Osteoblast (primary cell): ENCODE results near the gene ATP8B3. TPM values are rescaled to one million over a fixed set of nuclear protein-coding genes. Genes with fewer than 3 reads are reported as not detected.

Source experiments
- DNase-seq: peaks from one replicate; pipeline ENCODE4 v3.0.0; 2011; ENCODE audit warnings: low spot score, mixed read lengths; ENCODE audit not compliant: insufficient read length; ENCODE audit errors: missing footprints
- H2AFZ ChIP-seq: 2 replicates; pipeline ENCODE4 v1.6.0; 2011; ENCODE audit warnings: mild to moderate bottlenecking, low read length
- H3K27ac ChIP-seq: 2 replicates; pipeline ENCODE4 v1.5.1; 2011; ENCODE audit warnings: mild to moderate bottlenecking, low read depth, low read length, moderate library complexity
- H3K27me3 ChIP-seq: 2 replicates; pipeline ENCODE4 v1.6.0; 2012; ENCODE audit warnings: mild to moderate bottlenecking, control low read depth, inconsistent platforms, low read length, moderate library complexity; ENCODE audit not compliant: insufficient read depth
- H3K36me3 ChIP-seq: 2 replicates; pipeline ENCODE4 v1.5.1; 2011; ENCODE audit warnings: mild to moderate bottlenecking, low read length, control low read depth, moderate library complexity; ENCODE audit not compliant: insufficient read depth
- H3K4me1 ChIP-seq: 2 replicates; pipeline ENCODE4 v1.5.1; 2011; ENCODE audit warnings: mild to moderate bottlenecking, low read length, control low read depth, moderate library complexity; ENCODE audit not compliant: insufficient read depth
- H3K4me2 ChIP-seq: 2 replicates; pipeline ENCODE4 v1.6.0; 2011; ENCODE audit warnings: mild to moderate bottlenecking, low read length; ENCODE audit not compliant: insufficient read depth
- H3K4me3 ChIP-seq: fragments of 200-600 bp; sonication (generic); 3 replicates; pipeline ENCODE4 v1.5.1; 2012; ENCODE audit warnings: mild to moderate bottlenecking, low read length, inconsistent platforms; ENCODE audit not compliant: insufficient read depth
- H3K79me2 ChIP-seq: 2 replicates; pipeline ENCODE4 v1.6.0; 2012; ENCODE audit warnings: mild to moderate bottlenecking, low read length, control low read depth, inconsistent platforms; ENCODE audit not compliant: insufficient read depth
- H3K9me3 ChIP-seq: 2 replicates; pipeline ENCODE4 v1.5.1; 2011; ENCODE audit warnings: low read depth, low read length, control low read depth
- H4K20me1 ChIP-seq: 2 replicates; pipeline ENCODE4 v1.6.0; 2012; ENCODE audit warnings: mild to moderate bottlenecking, low read length, control low read depth; ENCODE audit not compliant: insufficient read depth
- total RNA-seq: library from RNA; depleted of rRNA; stranded (reverse); fragments of >200 nt; gene quantifications from 2 replicates; pipeline ENCODE4 v1.2.3, GENCODE V29; 2012
- TF ChIP-seq, protein P1 (sequence below): IDR thresholded peaks from 2 replicates; pipeline ENCODE4 v1.5.1; 2011; ENCODE audit warnings: mild to moderate bottlenecking, low read depth, low read length, moderate library complexity; ENCODE audit errors: extremely low read depth

ATP8B3 gene
- total RNA-seq, 1 donor, result 0.72 TPM

DNA sequence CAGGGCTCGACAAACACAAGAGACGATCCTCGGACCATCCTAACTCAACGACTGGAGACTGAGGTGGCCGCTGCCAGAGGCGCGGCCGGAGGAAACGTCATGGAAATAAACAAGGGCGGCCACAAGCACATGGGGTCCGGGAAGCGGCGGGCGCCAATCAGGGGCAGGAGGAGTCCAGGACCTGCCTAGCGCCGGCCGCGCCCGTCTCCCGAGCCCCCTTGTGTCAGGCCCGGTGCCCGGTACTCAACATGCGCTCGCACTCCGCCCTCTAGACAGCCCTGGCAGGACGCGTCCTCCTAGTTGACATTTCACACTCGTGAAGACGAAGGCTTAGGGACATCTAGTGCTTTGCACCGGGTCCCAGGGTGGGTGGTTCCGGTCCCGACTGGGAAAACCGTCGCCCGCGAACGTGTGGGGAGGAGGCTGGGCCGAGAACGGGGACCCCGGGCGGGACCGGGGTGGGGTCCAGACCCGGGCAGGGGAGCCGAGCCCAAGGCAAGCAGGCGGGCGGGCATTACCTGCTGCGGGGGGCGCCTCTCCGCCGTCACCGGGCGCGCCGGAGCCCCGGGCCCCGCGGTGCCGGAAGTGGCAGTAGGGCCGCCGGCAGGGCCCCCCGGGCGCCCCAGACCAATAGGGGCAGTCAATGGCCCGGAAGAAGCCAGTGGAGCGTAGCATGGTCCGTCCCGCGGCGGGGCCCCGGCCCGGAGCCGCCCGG, 35.8 kb upstream of the ATP8B3 start:
- peaks cover 10% of the 10 kb centered on the region for H3K4me1 ChIP-seq
- peaks cover 81% of the 10 kb centered on the region for H3K79me2 ChIP-seq
- TF ChIP-seq, protein P1, sequence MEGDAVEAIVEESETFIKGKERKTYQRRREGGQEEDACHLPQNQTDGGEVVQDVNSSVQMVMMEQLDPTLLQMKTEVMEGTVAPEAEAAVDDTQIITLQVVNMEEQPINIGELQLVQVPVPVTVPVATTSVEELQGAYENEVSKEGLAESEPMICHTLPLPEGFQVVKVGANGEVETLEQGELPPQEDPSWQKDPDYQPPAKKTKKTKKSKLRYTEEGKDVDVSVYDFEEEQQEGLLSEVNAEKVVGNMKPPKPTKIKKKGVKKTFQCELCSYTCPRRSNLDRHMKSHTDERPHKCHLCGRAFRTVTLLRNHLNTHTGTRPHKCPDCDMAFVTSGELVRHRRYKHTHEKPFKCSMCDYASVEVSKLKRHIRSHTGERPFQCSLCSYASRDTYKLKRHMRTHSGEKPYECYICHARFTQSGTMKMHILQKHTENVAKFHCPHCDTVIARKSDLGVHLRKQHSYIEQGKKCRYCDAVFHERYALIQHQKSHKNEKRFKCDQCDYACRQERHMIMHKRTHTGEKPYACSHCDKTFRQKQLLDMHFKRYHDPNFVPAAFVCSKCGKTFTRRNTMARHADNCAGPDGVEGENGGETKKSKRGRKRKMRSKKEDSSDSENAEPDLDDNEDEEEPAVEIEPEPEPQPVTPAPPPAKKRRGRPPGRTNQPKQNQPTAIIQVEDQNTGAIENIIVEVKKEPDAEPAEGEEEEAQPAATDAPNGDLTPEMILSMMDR, result no peak
- peak overlapping the region; percentile 96 for H3K4me2 ChIP-seq
- peak overlapping the region; percentile 39 for H2AFZ ChIP-seq
- H3K36me3 ChIP-seq, result peaks cover 2% of the 10 kb centered on the region
- H3K4me3 ChIP-seq, result peak overlapping the region; percentile 99
- peaks cover 65% of the 10 kb centered on the region for H4K20me1 ChIP-seq
- H3K27me3 ChIP-seq, result no peaks in the 10 kb centered on the region
- peak; percentile 97 for DNase-seq
- H3K9me3 ChIP-seq, result no peaks in the 10 kb centered on the region
- peak overlapping the region; percentile 98 for H3K27ac ChIP-seq

DNA sequence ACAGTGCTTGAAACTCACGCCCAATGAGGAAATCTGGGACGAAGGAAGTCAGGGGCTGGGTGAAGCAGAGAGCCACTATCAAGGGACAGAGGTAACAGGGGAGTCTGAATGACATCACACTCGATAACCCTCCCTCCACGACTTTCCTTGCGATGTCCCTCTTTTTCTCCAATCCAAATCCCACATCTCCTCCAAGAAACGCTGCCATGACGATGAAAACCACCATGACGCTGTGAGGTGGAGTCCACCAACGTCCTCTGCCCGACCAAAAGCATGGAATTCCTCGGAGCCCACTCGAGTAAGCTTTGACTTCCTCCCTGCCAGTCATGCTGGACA, 35.2 kb upstream of the ATP8B3 start:
- Histone ChIP-seq H2AFZ (peak overlapping the region; percentile 39), H3K9me3 (no peaks in the 10 kb centered on the region), H4K20me1 (peaks cover 68% of the 10 kb centered on the region), H3K4me1 (peaks cover 10% of the 10 kb centered on the region), H3K27me3 (no peaks in the 10 kb centered on the region), H3K4me2 (peak overlapping the region; percentile 96), H3K4me3 (peak overlapping the region; percentile 99), H3K79me2 (peaks cover 81% of the 10 kb centered on the region), H3K36me3 (peaks cover 2% of the 10 kb centered on the region), H3K27ac (peak overlapping the region; percentile 98)
- TF ChIP-seq, protein P1, result no peak
- no peak for DNase-seq

DNA sequence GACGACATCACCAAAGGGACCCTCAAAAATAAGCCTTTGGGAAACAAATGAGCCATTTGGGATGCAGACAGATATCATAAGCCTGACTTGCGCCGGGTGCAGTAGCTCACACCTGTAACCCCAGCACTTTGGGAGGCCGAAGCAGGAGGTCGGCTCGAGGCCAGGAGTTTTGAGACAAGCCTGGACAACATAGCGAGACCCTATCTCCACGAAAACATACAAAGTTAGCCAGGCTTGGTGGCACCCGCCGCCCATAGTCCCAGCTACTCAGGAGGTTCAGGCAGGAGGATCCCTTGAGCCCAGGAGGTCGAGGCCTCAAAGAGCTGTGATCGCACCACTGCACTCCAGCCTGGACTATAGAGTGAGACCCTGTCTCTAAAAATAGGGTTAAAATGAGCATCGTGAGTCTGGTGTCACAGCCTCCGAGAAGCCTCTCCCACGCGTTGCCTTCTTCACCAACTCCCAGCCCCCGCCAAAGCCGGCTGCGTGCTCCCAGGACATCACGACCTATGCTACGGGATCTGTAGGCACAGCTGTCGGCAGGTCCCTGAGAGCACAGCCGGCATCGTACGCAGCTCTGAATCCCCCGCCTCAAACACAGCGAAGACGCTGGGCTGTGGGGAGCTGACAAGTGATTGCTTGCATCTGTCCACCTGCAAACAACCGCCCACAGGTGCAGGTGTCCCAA, 34.6 kb upstream of the ATP8B3 start:
- Histone ChIP-seq H3K9me3 (no peaks in the 10 kb centered on the region), H3K79me2 (peaks cover 83% of the 10 kb centered on the region), H2AFZ (no peak overlapping the region), H3K4me2 (peak overlapping the region; percentile 96), H3K4me1 (peaks cover 10% of the 10 kb centered on the region), H3K27ac (peak overlapping the region; percentile 98), H3K4me3 (peak overlapping the region; percentile 99), H3K27me3 (no peaks in the 10 kb centered on the region), H4K20me1 (peaks cover 69% of the 10 kb centered on the region), H3K36me3 (peaks cover 2% of the 10 kb centered on the region)
- no peak for DNase-seq
- TF ChIP-seq, protein P1, result no peak

DNA sequence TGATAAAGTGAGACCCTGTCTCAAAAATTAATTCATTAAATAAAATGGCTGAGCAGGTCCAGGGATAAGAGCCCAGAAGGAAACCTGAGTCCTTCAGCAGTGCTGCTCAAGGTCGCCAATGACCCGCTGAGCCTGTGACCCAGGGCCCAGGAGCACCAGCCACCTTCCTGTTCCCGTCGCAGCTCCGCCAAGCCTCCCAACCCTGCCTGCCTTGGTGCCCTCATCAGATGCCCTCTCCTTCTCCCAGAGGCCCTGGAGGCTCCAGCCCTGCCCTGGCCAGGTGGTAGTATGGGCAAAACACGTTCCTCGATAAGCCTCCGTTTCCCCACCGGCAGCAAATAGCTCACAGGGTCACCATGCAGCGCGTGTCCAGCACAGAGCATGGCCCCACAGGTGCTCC, 33.6 kb upstream of the ATP8B3 start:
- Histone ChIP-seq H3K36me3 (no peaks in the 10 kb centered on the region), H4K20me1 (peaks cover 68% of the 10 kb centered on the region)

More for the DNA sequence above, 33.6 kb upstream of the ATP8B3 start:
- no peak overlapping the region for H2AFZ ChIP-seq
- peaks cover 84% of the 10 kb centered on the region for H3K79me2 ChIP-seq
- TF ChIP-seq, protein P1, result no peak
- no peak overlapping the region for H3K4me2 ChIP-seq
- H3K4me1 ChIP-seq, result peaks cover 10% of the 10 kb centered on the region
- no peaks in the 10 kb centered on the region for H3K27me3 ChIP-seq
- no peaks in the 10 kb centered on the region for H3K9me3 ChIP-seq
- DNase-seq, result no peak
- no peak overlapping the region for H3K27ac ChIP-seq
- H3K4me3 ChIP-seq, result no peak overlapping the region
